Stimulated activated CD4-positive, alpha-beta T cell treated with anti-CD3 and anti-CD28 coated beads, Interleukin-12 subunit alpha, Interleukin-12 subunit beta, amount 100 ng/mL, for 24 hours (primary cell): Measurements from ENCODE around the gene MYMX.
"Not testable (repeated sequence)": the region's sequence is repeated elsewhere in the genome, so short reads cannot be mapped to it uniquely, and the experiment has no call there.

ENCODE experiments used
- DNase-seq, 2 experiments: peaks; one replicate each; pipeline ENCODE4 v3.0.0-alpha.2; 2020; ENCODE audit warnings: low read depth in 2 of 2

The MYMX gene

GRCh38 chr6:44186635-44187025, 30.1 kb upstream of the MYMX start:
- no peak for DNase-seq

- DNase-seq, result no peak
Measured at GRCh38 chr6:44188819-44189218, 27.9 kb upstream of the MYMX start.

GRCh38 chr6:44189257-44189656, 27.5 kb upstream of the MYMX start:
- DNase-seq, result no peak

- no peak for DNase-seq
Measured at GRCh38 chr6:44190715-44191114, 26.0 kb upstream of the MYMX start.

GRCh38 chr6:44192428-44193041, 24.2 kb upstream of the MYMX start:
- DNase-seq, result no peak

- DNase-seq, result no peak
Measured at GRCh38 chr6:44193307-44193910, 23.3 kb upstream of the MYMX start.

- DNase-seq, result no peak
Measured at GRCh38 chr6:44194326-44194725, 22.4 kb upstream of the MYMX start.

GRCh38 chr6:44196351-44196750, 20.4 kb upstream of the MYMX start:
- not testable (repeated sequence) for DNase-seq

- DNase-seq, result no peak
Measured at GRCh38 chr6:44198684-44199083, 18.0 kb upstream of the MYMX start.

GRCh38 chr6:44199883-44200282, 16.8 kb upstream of the MYMX start:
- DNase-seq, result no peak

GRCh38 chr6:44201200-44201599, 15.5 kb upstream of the MYMX start:
- DNase-seq, result no peak

- DNase-seq, result no peak
Measured at GRCh38 chr6:44201638-44202303, 15.0 kb upstream of the MYMX start.

- no peak for DNase-seq
Measured at GRCh38 chr6:44202332-44202971, 14.3 kb upstream of the MYMX start.

GRCh38 chr6:44202972-44203750, 13.6 kb upstream of the MYMX start:
- no peak for DNase-seq

- no peak for DNase-seq
Measured at GRCh38 chr6:44203955-44204354, 12.8 kb upstream of the MYMX start.

GRCh38 chr6:44207966-44208365, 8.8 kb upstream of the MYMX start:
- no peak for DNase-seq

- DNase-seq, result no peak
Measured at GRCh38 chr6:44211284-44211683, 5.4 kb upstream of the MYMX start.

GRCh38 chr6:44214307-44214706, 2.4 kb upstream of the MYMX start:
- DNase-seq, result no peak

GRCh38 chr6:44217332-44218143, 812 bp downstream of the MYMX start:
- DNase-seq, result no peak

- DNase-seq, result no peak
Measured at GRCh38 chr6:44219053-44219814, 2.5 kb downstream of the MYMX start.
